ENCODE results near the gene COQ10B. TPM values are rescaled to one million over a fixed set of nuclear protein-coding genes. Genes with fewer than 3 reads are reported as not detected.
A peak's percentile ranks its signal among the peaks of the same experiment; 100 is the strongest.

Gene COQ10B
- polyA plus RNA-seq, 1 donor from 2014 or later: 29.9 TPM

GRCh38 chr2:197500503-197501131 lies 47.3 kb downstream of the COQ10B start:
- H3K36me3 Mint-ChIP-seq: peaks cover 5% of the 10 kb centered on the region
- H3K9me3 Mint-ChIP-seq: no peaks in the 10 kb centered on the region
- H3K27ac Mint-ChIP-seq: peak overlapping the region; percentile 92 to 98 (median 98)
- H3K4me1 Mint-ChIP-seq: peaks cover 41 to 43% (median 42%) of the 10 kb centered on the region in 3 donors
- H3K4me3 Mint-ChIP-seq: peak overlapping the region; percentile 97 to 99 (median 98)
- H3K27me3 Mint-ChIP-seq: no peaks in the 10 kb centered on the region

- H3K27me3 Mint-ChIP-seq: no peaks in the 10 kb centered on the region
- H3K27ac Mint-ChIP-seq: peak overlapping the region; percentile 81 to 98 (median 98)
- H3K36me3 Mint-ChIP-seq: peaks cover 5% of the 10 kb centered on the region
- peak overlapping the region; percentile 97 to 99 (median 98) for H3K4me3 Mint-ChIP-seq
- peaks cover 27 to 31% (median 31%) of the 10 kb centered on the region in 3 donors for H3K4me1 Mint-ChIP-seq
- no peaks in the 10 kb centered on the region for H3K9me3 Mint-ChIP-seq
Measured at GRCh38 chr2:197502201-197502600, 48.8 kb downstream of the COQ10B start.

GRCh38 chr2:197502685-197503084 lies 49.3 kb downstream of the COQ10B start:
- Mint-ChIP-seq H3K4me3 (peak overlapping the region in 3 of 4 donors; percentile 98 to 99 (median 99)), H3K27me3 (no peaks in the 10 kb centered on the region), H3K27ac (peak overlapping the region; percentile 81 to 98 (median 98)), H3K9me3 (no peaks in the 10 kb centered on the region), H3K4me1 (peaks cover 22 to 27% (median 26%) of the 10 kb centered on the region in 3 donors), H3K36me3 (peaks cover 5% of the 10 kb centered on the region)

GRCh38 chr2:197504000-197504399 lies 50.6 kb downstream of the COQ10B start:
- H3K27me3 Mint-ChIP-seq: no peaks in the 10 kb centered on the region
- peak overlapping the region in 1 of 4 donors; percentile 17 for H3K4me3 Mint-ChIP-seq
- no peaks in the 10 kb centered on the region for H3K9me3 Mint-ChIP-seq
- peaks cover 16 to 24% (median 19%) of the 10 kb centered on the region in 3 donors for H3K4me1 Mint-ChIP-seq
- H3K36me3 Mint-ChIP-seq: peaks cover 5% of the 10 kb centered on the region
- peak overlapping the region in 1 of 3 donors; percentile 35 for H3K27ac Mint-ChIP-seq

GRCh38 chr2:197504512-197504911 lies 51.2 kb downstream of the COQ10B start:
- Mint-ChIP-seq H3K27ac (peak overlapping the region in 2 of 3 donors; percentile 27 to 35), H3K4me1 (peaks cover 16 to 24% (median 19%) of the 10 kb centered on the region in 3 donors), H3K36me3 (peaks cover 5% of the 10 kb centered on the region), H3K9me3 (no peaks in the 10 kb centered on the region), H3K4me3 (no peak overlapping the region), H3K27me3 (no peaks in the 10 kb centered on the region)

- peaks cover 8 to 16% (median 15%) of the 10 kb centered on the region in 3 donors for H3K4me1 Mint-ChIP-seq
- H3K27ac Mint-ChIP-seq: no peak overlapping the region
- no peaks in the 10 kb centered on the region for H3K27me3 Mint-ChIP-seq
- peak overlapping the region in 1 of 4 donors; percentile 29 for H3K4me3 Mint-ChIP-seq
- H3K9me3 Mint-ChIP-seq: no peaks in the 10 kb centered on the region
- peaks cover 5% of the 10 kb centered on the region for H3K36me3 Mint-ChIP-seq
Measured at GRCh38 chr2:197506658-197507057, 53.3 kb downstream of the COQ10B start.

GRCh38 chr2:197513915-197514314 lies 60.6 kb downstream of the COQ10B start:
- Mint-ChIP-seq H3K36me3 (no peaks in the 10 kb centered on the region), H3K4me1 (peaks cover 13 to 27% (median 21%) of the 10 kb centered on the region in 3 donors), H3K27me3 (no peaks in the 10 kb centered on the region), H3K4me3 (peak overlapping the region in 2 of 4 donors; percentile 60 to 96), H3K9me3 (no peaks in the 10 kb centered on the region), H3K27ac (peak overlapping the region in 1 of 3 donors; percentile 34)

GRCh38 chr2:197514754-197515153 lies 61.4 kb downstream of the COQ10B start:
- H3K9me3 Mint-ChIP-seq: no peaks in the 10 kb centered on the region

GRCh38 chr2:197515315-197515738 lies 62.0 kb downstream of the COQ10B start:
- peaks cover 6% of the 10 kb centered on the region for H3K36me3 Mint-ChIP-seq
- H3K9me3 Mint-ChIP-seq: no peaks in the 10 kb centered on the region
- H3K27ac Mint-ChIP-seq: peak overlapping the region; percentile 95 to 99 (median 99)
- H3K27me3 Mint-ChIP-seq: no peaks in the 10 kb centered on the region
- peaks cover 19 to 32% (median 25%) of the 10 kb centered on the region in 3 donors for H3K4me1 Mint-ChIP-seq
- peak overlapping the region; percentile 95 to 98 (median 96) for H3K4me3 Mint-ChIP-seq

More at GRCh38 chr2:197514754-197515153, 61.4 kb downstream of the COQ10B start:
- Mint-ChIP-seq H3K4me1 (peaks cover 19 to 32% (median 25%) of the 10 kb centered on the region in 3 donors), H3K27ac (peak overlapping the region; percentile 95 to 99 (median 99)), H3K27me3 (no peaks in the 10 kb centered on the region), H3K36me3 (peaks cover 6% of the 10 kb centered on the region), H3K4me3 (peak overlapping the region; percentile 95 to 98 (median 96))

GRCh38 chr2:197515739-197516392 lies 62.5 kb downstream of the COQ10B start, which contains the start of gene MOB4:
TSS of gene MOB4 (plus strand) at chr2:197516066. CDS start at chr2:197516087, 21 bp downstream.
- Mint-ChIP-seq H3K4me3 (peak within 1 kb of the TSS; percentile 95 to 98 (median 96)), H3K4me1 (peaks cover 20 to 32% (median 25%) of the 10 kb centered on the region in 3 donors), H3K27ac (peak within 1 kb of the TSS; percentile 95 to 99 (median 99)), H3K27me3 (no peaks in the 10 kb centered on the region), H3K36me3 (peaks cover 7% of the 10 kb centered on the region), H3K9me3 (peaks cover 0 to 1% (median 0%) of the 10 kb centered on the region in 3 donors)

- Mint-ChIP-seq H3K4me1 (peaks cover 23 to 35% (median 28%) of the 10 kb centered on the region in 3 donors), H3K27me3 (no peaks in the 10 kb centered on the region), H3K9me3 (peaks cover 0 to 5% (median 0%) of the 10 kb centered on the region in 3 donors), H3K27ac (peak overlapping the region; percentile 95 to 99 (median 99)), H3K4me3 (peak overlapping the region; percentile 95 to 98 (median 96)), H3K36me3 (peaks cover 11% of the 10 kb centered on the region)
Measured at GRCh38 chr2:197516393-197516761, 63.0 kb downstream of the COQ10B start.

GRCh38 chr2:197517150-197517549 lies 63.8 kb downstream of the COQ10B start:
- Mint-ChIP-seq H3K27ac (peak overlapping the region; percentile 95 to 99 (median 99)), H3K36me3 (peaks cover 11% of the 10 kb centered on the region), H3K27me3 (no peaks in the 10 kb centered on the region), H3K9me3 (peaks cover 0 to 5% (median 0%) of the 10 kb centered on the region in 3 donors), H3K4me3 (peak overlapping the region; percentile 95 to 98 (median 96)), H3K4me1 (peaks cover 23 to 35% (median 30%) of the 10 kb centered on the region in 3 donors)

Data from IgD-negative memory B cell (primary cell).